GM12878 (cell line): Measurements from ENCODE around the gene ZNF670. TPM values are rescaled to one million over a fixed set of nuclear protein-coding genes. Genes with fewer than 3 reads are reported as not detected.

ENCODE experiments used
- ATAC-seq: fragments of 200-7000 bp; cut with Tn5 transposase; 3 replicates; pipeline ENCODE4 v1.9.1; 2020; ENCODE audit warnings: mild to moderate bottlenecking, moderate library complexity
- BruUV-seq: library from RNA; stranded (reverse); fragments of 400-500 nt; replicated peaks from 2 replicates; lab custom pipeline; 2021; lab: Mats Ljungman, UMichigan
- CTCF ChIA-PET: fragments of 300-600 bp; sonication (Branson Sonifier 250); formaldehyde crosslinking; extraction: SDS; loops from one replicate; lab custom pipeline; 2021; ENCODE audit warnings: inconsistent platforms; lab: Yijun Ruan, JAX
- POLR2A ChIA-PET: fragments of 350-600 bp; formaldehyde crosslinking; extraction: SDS; loops from one replicate; lab custom pipeline; 2021; ENCODE audit warnings: inconsistent platforms; lab: Charles Lee
- RAD21 ChIA-PET: fragments of 300-600 bp; sonication (Branson Sonifier 250); formaldehyde crosslinking; loops from one replicate; lab custom pipeline; 2023; ENCODE audit warnings: antibody characterized with exemption; ENCODE audit not compliant: unreplicated experiment; lab: Charles Lee
- SMC1A ChIA-PET: fragments of 300-600 bp; sonication (Branson Sonifier 250); formaldehyde crosslinking; loops from one replicate; lab custom pipeline; 2023; ENCODE audit not compliant: unreplicated experiment, uncharacterized antibody; lab: Charles Lee
- DNase-seq: peaks from one replicate; pipeline ENCODE4 v3.0.0-alpha.2; 2011; ENCODE audit warnings: low read depth, low spot score
- FAIRE-seq: peaks from 3 replicates; lab custom pipeline; 2011; peaks lifted over from hg19 to GRCh38; lab: Jason Lieb, UNC
- H2AFZ ChIP-seq: 2 replicates; pipeline ENCODE4 v1.6.0; 2011; ENCODE audit warnings: low read depth, low read length, control low read depth; ENCODE audit not compliant: control insufficient read depth
- H3K27ac ChIP-seq: 2 replicates; pipeline ENCODE4 v1.5.1; 2011; ENCODE audit warnings: control low read depth; ENCODE audit not compliant: control insufficient read depth, insufficient read depth
- H3K27me3 ChIP-seq, 2 experiments: replicated peaks in 1 of 2; 2 replicates each; pipeline versions ENCODE4 v1.6.0 to v1.6.1; 2011; ENCODE audit warnings: low read length in 1 of 2; ENCODE audit not compliant: control insufficient read depth in 2 of 2, insufficient read depth in 2 of 2
- H3K36me3 ChIP-seq, 2 experiments: 2 replicates each; pipeline ENCODE4 v1.5.1; 2011; ENCODE audit warnings: low read length in 1 of 2; ENCODE audit not compliant: control insufficient read depth in 2 of 2, insufficient read depth in 2 of 2
- H3K4me1 ChIP-seq: 2 replicates; pipeline ENCODE4 v1.6.1; 2011; ENCODE audit warnings: mild to moderate bottlenecking, low read length, moderate library complexity, mixed read lengths; ENCODE audit not compliant: control insufficient read depth, insufficient read depth
- H3K4me2 ChIP-seq: 2 replicates; pipeline ENCODE4 v1.6.0; 2011; ENCODE audit warnings: control low read depth; ENCODE audit not compliant: control insufficient read depth, insufficient read depth
- H3K4me3 ChIP-seq: fragments of 200-600 bp; sonication (generic); 2 replicates; pipeline ENCODE4 v1.5.1; 2016
- H3K79me2 ChIP-seq: 2 replicates; pipeline ENCODE4 v1.6.0; 2011; ENCODE audit warnings: low read length; ENCODE audit not compliant: control insufficient read depth, insufficient read depth
- H3K9ac ChIP-seq: 2 replicates; pipeline ENCODE4 v1.8.0; 2011; ENCODE audit warnings: low read length, control low read depth, mixed read lengths; ENCODE audit not compliant: control insufficient read depth, insufficient read depth
- H3K9me3 ChIP-seq: replicated peaks from 3 replicates; pipeline ENCODE4 v1.5.1; 2011; ENCODE audit warnings: mild to moderate bottlenecking, low read length; ENCODE audit not compliant: control insufficient read depth, insufficient read depth
- H4K20me1 ChIP-seq: 2 replicates; pipeline ENCODE4 v1.6.0; 2011; ENCODE audit not compliant: control insufficient read depth, insufficient read depth
- BACH1 ChIP-seq: fragments of 450-650 bp; IDR thresholded peaks from 2 replicates; pipeline ENCODE4 v1.6.1; 2017; ENCODE audit warnings: mild to moderate bottlenecking, borderline replicate concordance
- BMI1 ChIP-seq: fragments of 450-650 bp; IDR thresholded peaks from 2 replicates; pipeline ENCODE4 v1.6.1; 2016; ENCODE audit warnings: mild to moderate bottlenecking, moderate library complexity, borderline replicate concordance
- E2F8 ChIP-seq: fragments of 450-650 bp; IDR thresholded peaks from 2 replicates; pipeline ENCODE4 v1.6.1; 2018; ENCODE audit warnings: mild to moderate bottlenecking, low read depth, moderate library complexity; ENCODE audit not compliant: partially characterized antibody
- LARP7 ChIP-seq: fragments of 450-650 bp; IDR thresholded peaks from 2 replicates; pipeline ENCODE4 v1.6.1; 2017; ENCODE audit warnings: mild to moderate bottlenecking
- ZBTB4 ChIP-seq: fragments of 450-650 bp; formaldehyde crosslinking; IDR thresholded peaks from 2 replicates; pipeline ENCODE4 v1.4.0; 2022; ENCODE audit warnings: mild to moderate bottlenecking, moderate library complexity
- ZNF217 ChIP-seq: fragments of 450-650 bp; IDR thresholded peaks from 2 replicates; pipeline ENCODE4 v1.6.1; 2017; ENCODE audit warnings: antibody characterized with exemption, mild to moderate bottlenecking
- WGBS: methylation state at CpG from one replicate; pipeline ENCODE4 v1.1.6; 2016; ENCODE audit warnings: low lambda C conversion rate; ENCODE audit not compliant: insufficient replicate concordance, insufficient coverage; ENCODE audit errors: missing lambda C conversion rate; 5-methylcytosine and 5-hydroxymethylcytosine counted together
- in situ Hi-C: fragments of 300-500 bp; cut with MboI; formaldehyde crosslinking; loops from 9 replicates; pipeline ENCODE4 v1.14.3; 2018; ENCODE audit warnings: mixed read lengths
- intact Hi-C: fragments of 100-400 bp; cut with micrococcal nuclease; formaldehyde crosslinking; loops from one replicate; pipeline ENCODE4 v1.14.2; 2022; ENCODE audit not compliant: unreplicated experiment
- polyA plus RNA-seq, 11 experiments: library from polyadenylated mRNA; depleted of rRNA in 4 of 11; unstranded in 6 of 11; stranded (reverse) in 5 of 11; fragments of >200 nt; fragmentation: Nextera tagmentation in 4 of 11; fragmentation: Illumina TruSeq in 1 of 11; extraction: Ambion mirVana in 4 of 11; extraction: Trizol in 1 of 11; gene quantifications; 1 replicate in 1 of 11; 2 replicates in 10 of 11; pipeline versions ENCODE4 v1.2.1 to v1.2.3, GENCODE V29; 2011 to 2016; ENCODE audit warnings: inconsistent platforms in 2 of 11, missing spikeins in 2 of 11, low read depth in 1 of 11
- total RNA-seq, 4 experiments: library from RNA; depleted of rRNA in 3 of 4; stranded (reverse); fragments of >200 nt in 3 of 4; fragmentation: Illumina TruSeq in 1 of 4; extraction: Trizol in 1 of 4; gene quantifications; 2 replicates each; pipeline versions ENCODE4 v1.2.1 to v1.2.3, GENCODE V29; 2013 to 2021

Gene ZNF670
- total and polyA plus RNA-seq, 10 of the 15 experiments (the other 5 are each of a cell fraction or from before 2014, with no cell fraction given) = 3.0 to 9.0 (median 5.3) TPM

- ATAC-seq (no peak), FAIRE-seq (no peak), DNase-seq (no peak)
- WGBS = 100% methylated on average over 3 of the region's 3 CpGs
- H3K79me2 ChIP-seq = no peaks in the 10 kb centered on the region
- BruUV-seq = no TSS peak
- no peak overlapping the region for H2AFZ ChIP-seq
- no peaks in the 10 kb centered on the region for H3K4me1 ChIP-seq
- TF ChIP-seq BACH1 (no peak), E2F8 (no peak), ZNF217 (no peak), ZBTB4 (no peak), LARP7 (no peak), BMI1 (no peak)
- POLR2A ChIA-PET = no interaction called here
- SMC1A ChIA-PET = no interaction called here
- no peak overlapping the region for H3K4me3 ChIP-seq
- peaks cover 4 to 10% of the 10 kb centered on the region in 2 experiments; a peak in 3 of 4 replicates for H3K36me3 ChIP-seq
- H4K20me1 ChIP-seq = no peaks in the 10 kb centered on the region
- RAD21 ChIA-PET = no interaction called here
- no peak overlapping the region for H3K9ac ChIP-seq
- no peak overlapping the region for H3K27ac ChIP-seq
- peaks cover 15% of the 10 kb centered on the region for H3K9me3 ChIP-seq
- intact Hi-C loops = no loop called here
- in situ Hi-C loops = no loop called here
- no peak overlapping the region for H3K4me2 ChIP-seq
- no peaks in the 10 kb centered on the region for H3K27me3 ChIP-seq
- CTCF ChIA-PET = no interaction called here
These were observed 17.5 kb upstream of the ZNF670 start for GRCh38 chr1:247096112-247096511.
